RWPE2 (cell line): ENCODE data around the gene GDAP1L1.

Source experiments
- ATAC-seq: fragments of 200-7000 bp; cut with Tn5 transposase; 3 replicates; pipeline ENCODE4 v1.9.1; 2021; ENCODE audit warnings: low read depth
- DNase-seq: peaks from one replicate; pipeline ENCODE4 v3.0.0-alpha.2; 2020; ENCODE audit warnings: low spot score
- H3K27ac ChIP-seq: fragments of 450-650 bp; 2 replicates; pipeline ENCODE4 v1.5.1; 2017; ENCODE audit warnings: mild to moderate bottlenecking; ENCODE audit not compliant: poor library complexity, severe bottlenecking
- H3K27me3 ChIP-seq: fragments of 250-450 bp; sonication (Bioruptor Pico); 2 replicates; pipeline ENCODE4 v1.5.1; 2021; ENCODE audit warnings: mild to moderate bottlenecking, moderate library complexity; ENCODE audit not compliant: insufficient read depth, poor library complexity, severe bottlenecking
- H3K36me3 ChIP-seq: fragments of 250-450 bp; sonication (Bioruptor Pico); 2 replicates; pipeline ENCODE4 v1.5.1; 2020; ENCODE audit warnings: low read depth, mild to moderate bottlenecking, moderate library complexity
- H3K4me1 ChIP-seq: fragments of 250-450 bp; sonication (Bioruptor Pico); 2 replicates; pipeline ENCODE4 v1.5.1; 2021; ENCODE audit warnings: mild to moderate bottlenecking, moderate library complexity; ENCODE audit not compliant: insufficient read depth, poor library complexity, severe bottlenecking
- H3K4me3 ChIP-seq: fragments of 250-450 bp; sonication (Bioruptor Pico); 2 replicates; pipeline ENCODE4 v1.5.1; 2021; ENCODE audit warnings: mild to moderate bottlenecking, moderate library complexity; ENCODE audit not compliant: severe bottlenecking
- H3K9me3 ChIP-seq: fragments of 250-450 bp; sonication (Bioruptor Pico); 2 replicates; pipeline ENCODE4 v1.5.1; 2021; ENCODE audit warnings: mild to moderate bottlenecking, moderate library complexity; ENCODE audit not compliant: severe bottlenecking
- TF ChIP-seq, protein P1 (sequence below): fragments of 450-650 bp; IDR thresholded peaks from one replicate; pipeline ENCODE4 v1.5.1; 2017; ENCODE audit warnings: mild to moderate bottlenecking, moderate library complexity; ENCODE audit not compliant: poor library complexity, severe bottlenecking

The GDAP1L1 gene

DNA sequence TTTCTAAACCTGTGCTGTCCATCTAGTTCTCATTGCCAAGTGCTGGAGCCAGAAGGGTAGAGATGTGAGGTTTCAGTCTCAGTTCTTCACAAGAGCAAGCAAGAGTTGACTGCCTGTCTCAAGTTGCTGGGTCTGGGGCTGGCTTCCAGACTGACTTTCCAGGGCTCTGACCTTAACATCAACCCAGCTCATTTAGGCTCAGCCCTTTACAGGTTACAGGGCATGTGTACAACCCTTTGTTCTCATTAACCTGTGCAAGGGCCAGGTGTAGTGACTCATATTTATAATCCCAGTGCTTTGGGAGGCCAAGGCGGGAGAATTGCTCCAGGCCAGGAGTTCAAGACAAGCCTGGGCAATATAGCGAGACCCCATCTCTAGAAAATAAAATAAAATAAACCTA is 33.3 kb downstream of the GDAP1L1 start:
- DNase-seq: no peak

DNA sequence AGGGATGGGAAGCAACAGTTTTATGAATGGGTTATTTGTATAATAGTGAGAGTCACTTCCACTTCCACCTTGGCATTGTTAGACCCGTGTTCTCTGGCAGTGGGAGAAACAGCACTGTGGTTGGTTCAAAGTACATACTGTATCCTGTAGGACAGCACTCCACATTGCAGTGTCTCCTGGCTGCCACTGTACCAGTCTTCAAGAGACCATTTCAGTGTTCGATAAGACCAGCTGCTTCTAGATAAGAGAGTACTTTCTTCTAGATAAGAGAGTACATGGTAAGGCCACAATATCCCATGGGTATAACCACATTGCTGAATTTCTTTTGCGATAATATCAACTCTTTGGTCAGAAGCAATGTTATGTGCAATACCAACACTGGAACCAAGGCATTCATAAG is 35.1 kb downstream of the GDAP1L1 start:
- DNase-seq (no peak), ATAC-seq (no peak)
- Histone ChIP-seq H3K27ac (no peak overlapping the region), H3K27me3 (no peaks in the 10 kb centered on the region), H3K4me1 (peaks cover 18% of the 10 kb centered on the region), H3K9me3 (no peaks in the 10 kb centered on the region), H3K36me3 (no peaks in the 10 kb centered on the region), H3K4me3 (no peak overlapping the region)
- TF ChIP-seq, protein P1, sequence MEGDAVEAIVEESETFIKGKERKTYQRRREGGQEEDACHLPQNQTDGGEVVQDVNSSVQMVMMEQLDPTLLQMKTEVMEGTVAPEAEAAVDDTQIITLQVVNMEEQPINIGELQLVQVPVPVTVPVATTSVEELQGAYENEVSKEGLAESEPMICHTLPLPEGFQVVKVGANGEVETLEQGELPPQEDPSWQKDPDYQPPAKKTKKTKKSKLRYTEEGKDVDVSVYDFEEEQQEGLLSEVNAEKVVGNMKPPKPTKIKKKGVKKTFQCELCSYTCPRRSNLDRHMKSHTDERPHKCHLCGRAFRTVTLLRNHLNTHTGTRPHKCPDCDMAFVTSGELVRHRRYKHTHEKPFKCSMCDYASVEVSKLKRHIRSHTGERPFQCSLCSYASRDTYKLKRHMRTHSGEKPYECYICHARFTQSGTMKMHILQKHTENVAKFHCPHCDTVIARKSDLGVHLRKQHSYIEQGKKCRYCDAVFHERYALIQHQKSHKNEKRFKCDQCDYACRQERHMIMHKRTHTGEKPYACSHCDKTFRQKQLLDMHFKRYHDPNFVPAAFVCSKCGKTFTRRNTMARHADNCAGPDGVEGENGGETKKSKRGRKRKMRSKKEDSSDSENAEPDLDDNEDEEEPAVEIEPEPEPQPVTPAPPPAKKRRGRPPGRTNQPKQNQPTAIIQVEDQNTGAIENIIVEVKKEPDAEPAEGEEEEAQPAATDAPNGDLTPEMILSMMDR: no peak

More for the DNA sequence above, 33.3 kb downstream of the GDAP1L1 start:
- Histone ChIP-seq H3K36me3 (no peaks in the 10 kb centered on the region), H3K27me3 (no peaks in the 10 kb centered on the region), H3K9me3 (no peaks in the 10 kb centered on the region), H3K4me3 (no peak overlapping the region), H3K4me1 (peaks cover 18% of the 10 kb centered on the region), H3K27ac (no peak overlapping the region)
- peak; percentile 26 for ATAC-seq
- TF ChIP-seq, protein P1: no peak

DNA sequence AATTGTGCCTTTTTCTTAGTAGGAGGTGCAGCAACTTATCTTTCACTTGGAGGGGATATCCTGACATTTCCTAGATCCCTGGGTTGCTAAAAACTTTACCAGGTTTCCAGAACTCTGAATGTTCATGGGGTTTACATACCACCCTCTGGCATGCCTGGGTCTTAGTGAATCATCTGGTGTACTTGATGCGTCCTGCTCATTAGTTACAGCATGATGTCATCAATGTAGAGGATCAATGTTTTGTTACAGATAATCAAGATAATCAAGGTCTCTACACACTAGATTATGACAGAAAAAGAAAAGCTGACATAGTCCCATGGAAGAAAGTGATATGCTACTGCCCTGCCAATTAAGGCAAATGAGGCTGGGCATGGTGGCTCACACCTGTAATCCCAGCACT is 36.9 kb downstream of the GDAP1L1 start:
- Histone ChIP-seq H3K4me1 (peaks cover 14% of the 10 kb centered on the region), H3K27me3 (no peaks in the 10 kb centered on the region), H3K4me3 (no peak overlapping the region), H3K36me3 (no peaks in the 10 kb centered on the region), H3K27ac (no peak overlapping the region), H3K9me3 (no peaks in the 10 kb centered on the region)
- peak; percentile 26; the same call in 1 of the 3 replicates for ATAC-seq
- no peak for DNase-seq
- TF ChIP-seq, protein P1: no peak

DNA sequence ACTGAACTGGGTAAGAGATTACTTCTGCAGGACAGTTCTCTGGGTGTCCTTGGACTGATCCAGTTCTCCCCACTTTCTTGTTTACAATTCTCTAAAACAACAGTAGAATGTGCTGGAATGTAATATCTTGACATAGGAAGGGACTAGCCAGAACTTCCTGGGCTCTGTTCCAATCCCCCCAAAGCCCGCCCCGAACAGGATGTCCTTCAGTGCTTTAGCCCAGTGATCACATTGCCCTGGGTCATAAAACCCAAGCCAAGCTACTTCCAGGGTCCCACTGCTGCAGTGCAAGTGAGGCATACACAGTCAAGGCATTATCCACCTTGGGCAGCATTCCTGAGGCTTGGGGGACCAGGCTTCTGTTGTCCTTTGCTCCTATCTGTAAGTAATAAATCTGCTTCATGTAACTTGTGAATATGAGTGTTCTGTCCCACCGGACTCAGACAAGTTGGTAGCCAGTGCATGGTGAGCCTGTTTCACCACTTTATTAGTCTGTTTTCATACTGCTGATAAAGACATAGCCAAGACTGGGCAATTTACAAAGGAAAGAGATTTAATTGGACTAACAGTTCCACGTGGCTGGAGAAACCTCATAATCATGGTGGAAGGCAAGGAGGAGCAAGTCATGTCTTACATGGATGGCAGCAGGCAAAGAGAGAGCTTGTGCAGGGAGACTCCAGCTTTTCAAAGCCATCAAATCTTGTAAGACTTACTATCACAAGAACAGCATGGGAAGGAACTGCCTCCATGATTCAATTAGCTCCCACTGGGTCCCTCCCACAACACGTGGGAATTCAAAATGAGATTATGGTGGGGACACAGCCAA is 40.4 kb downstream of the GDAP1L1 start:
- no peaks in the 10 kb centered on the region for H3K27me3 ChIP-seq
- no peak overlapping the region for H3K27ac ChIP-seq

More for the DNA sequence above, 40.4 kb downstream of the GDAP1L1 start:
- ATAC-seq (no peak), DNase-seq (no peak)
- TF ChIP-seq, protein P1: no peak
- Histone ChIP-seq H3K9me3 (no peaks in the 10 kb centered on the region), H3K4me1 (peaks cover 3% of the 10 kb centered on the region), H3K4me3 (no peak overlapping the region), H3K36me3 (no peaks in the 10 kb centered on the region)
